Esophagus squamous epithelium (tissue), 4 donors: ENCODE measurements around the gene SLC15A5.

Experiments
- POLR2A ChIP-seq, 4 donors: fragments of 450-650 bp; IDR thresholded peaks; one replicate each; pipeline ENCODE4 v1.6.1; 2017; ENCODE audit warnings: antibody characterized with exemption in 4 of 4, mild to moderate bottlenecking in 4 of 4, moderate library complexity in 3 of 4
- TF ChIP-seq, protein P1 (sequence below), 6 experiments: fragments of 450-650 bp in 4 of 6; fragments of 200-600 bp in 2 of 6; sonication (generic) in 2 of 6; IDR thresholded peaks; one replicate each; pipeline ENCODE4 v1.5.1; 2016 to 2019; ENCODE audit warnings: antibody characterized with exemption in 6 of 6, mild to moderate bottlenecking in 4 of 6, moderate library complexity in 4 of 6

DNA sequence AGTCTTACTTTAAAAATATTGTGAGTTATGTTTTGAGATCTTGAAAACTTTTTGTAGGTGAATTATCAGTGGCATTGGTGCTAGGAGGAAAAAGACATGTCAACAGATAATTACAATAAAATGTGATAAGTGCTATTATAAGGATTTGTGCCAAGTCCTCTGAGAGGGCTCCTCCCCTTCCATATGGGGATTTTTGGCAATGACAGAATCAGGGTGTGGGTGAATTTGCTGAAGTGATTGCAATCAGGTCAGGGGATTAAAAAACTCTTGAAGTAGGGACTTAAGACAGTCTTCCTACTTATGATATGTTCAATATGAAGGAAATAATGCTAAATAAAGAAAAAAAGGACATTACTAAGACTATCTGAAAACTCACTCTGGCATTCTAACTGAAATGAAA lies 122.5 kb downstream of the SLC15A5 start:
- TF ChIP-seq, protein P1, sequence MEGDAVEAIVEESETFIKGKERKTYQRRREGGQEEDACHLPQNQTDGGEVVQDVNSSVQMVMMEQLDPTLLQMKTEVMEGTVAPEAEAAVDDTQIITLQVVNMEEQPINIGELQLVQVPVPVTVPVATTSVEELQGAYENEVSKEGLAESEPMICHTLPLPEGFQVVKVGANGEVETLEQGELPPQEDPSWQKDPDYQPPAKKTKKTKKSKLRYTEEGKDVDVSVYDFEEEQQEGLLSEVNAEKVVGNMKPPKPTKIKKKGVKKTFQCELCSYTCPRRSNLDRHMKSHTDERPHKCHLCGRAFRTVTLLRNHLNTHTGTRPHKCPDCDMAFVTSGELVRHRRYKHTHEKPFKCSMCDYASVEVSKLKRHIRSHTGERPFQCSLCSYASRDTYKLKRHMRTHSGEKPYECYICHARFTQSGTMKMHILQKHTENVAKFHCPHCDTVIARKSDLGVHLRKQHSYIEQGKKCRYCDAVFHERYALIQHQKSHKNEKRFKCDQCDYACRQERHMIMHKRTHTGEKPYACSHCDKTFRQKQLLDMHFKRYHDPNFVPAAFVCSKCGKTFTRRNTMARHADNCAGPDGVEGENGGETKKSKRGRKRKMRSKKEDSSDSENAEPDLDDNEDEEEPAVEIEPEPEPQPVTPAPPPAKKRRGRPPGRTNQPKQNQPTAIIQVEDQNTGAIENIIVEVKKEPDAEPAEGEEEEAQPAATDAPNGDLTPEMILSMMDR (IDR thresholded peaks at IDR 0.05) = no peak
- TF ChIP-seq POLR2A (IDR thresholded peaks at IDR 0.05) = no peak
